HEK293T (cell line): ENCODE results near the gene ASPM.

Source experiments
- CTCF ChIA-PET: fragments of 350-600 bp; formaldehyde crosslinking; extraction: SDS; loops from one replicate; lab custom pipeline; 2021; ENCODE audit warnings: antibody characterized with exemption, inconsistent platforms; lab: Yijun Ruan, JAX
- POLR2A ChIA-PET: fragments of 350-600 bp; formaldehyde crosslinking; extraction: SDS; loops from one replicate; lab custom pipeline; 2020; ENCODE audit warnings: antibody characterized with exemption, inconsistent platforms; lab: Yijun Ruan, JAX
- DNase-seq: peaks from one replicate; pipeline ENCODE4 v3.0.0; 2012; ENCODE audit warnings: mixed read lengths; ENCODE audit errors: extremely low spot score
- ARNT ChIP-seq: fragments of 450-650 bp; IDR thresholded peaks from 2 replicates; pipeline ENCODE4 v1.6.1; 2017; ENCODE audit warnings: mild to moderate bottlenecking
- BHLHE40 ChIP-seq: fragments of 450-650 bp; IDR thresholded peaks from 2 replicates; pipeline ENCODE4 v1.6.1; 2016; ENCODE audit warnings: mild to moderate bottlenecking, moderate library complexity, borderline replicate concordance
- CTBP1 ChIP-seq: fragments of 450-650 bp; IDR thresholded peaks from 2 replicates; pipeline ENCODE4 v1.6.1; 2016; ENCODE audit warnings: borderline replicate concordance
- ELF4 ChIP-seq: fragments of 450-650 bp; IDR thresholded peaks from 2 replicates; pipeline ENCODE4 v1.6.1; 2017; ENCODE audit warnings: antibody characterized with exemption
- FOXA1 ChIP-seq: fragments of 450-650 bp; IDR thresholded peaks from 2 replicates; pipeline ENCODE4 v1.6.1; 2016; ENCODE audit warnings: mild to moderate bottlenecking
- FOXK2 ChIP-seq: fragments of 450-650 bp; IDR thresholded peaks from 2 replicates; pipeline ENCODE4 v1.6.1; 2016; ENCODE audit warnings: mild to moderate bottlenecking
- FOXM1 ChIP-seq: fragments of 450-650 bp; IDR thresholded peaks from 2 replicates; pipeline ENCODE4 v1.6.1; 2017; ENCODE audit warnings: mild to moderate bottlenecking, borderline replicate concordance
- HDGF ChIP-seq: fragments of 450-650 bp; IDR thresholded peaks from 2 replicates; pipeline ENCODE4 v1.6.1; 2017; ENCODE audit warnings: antibody characterized with exemption, borderline replicate concordance
- L3MBTL2 ChIP-seq: fragments of 450-650 bp; conservative IDR thresholded peaks from 2 replicates; pipeline ENCODE4 v1.6.1; 2016; ENCODE audit warnings: mild to moderate bottlenecking
- LEF1 ChIP-seq: fragments of 450-650 bp; IDR thresholded peaks from 2 replicates; pipeline ENCODE4 v1.6.1; 2017; ENCODE audit warnings: mild to moderate bottlenecking, borderline replicate concordance
- NFRKB ChIP-seq: fragments of 450-650 bp; IDR thresholded peaks from 2 replicates; pipeline ENCODE4 v1.6.1; 2016; ENCODE audit warnings: mild to moderate bottlenecking, moderate library complexity
- SP1 ChIP-seq: fragments of 450-650 bp; IDR thresholded peaks from 2 replicates; pipeline ENCODE4 v1.6.1; 2017
- SUZ12 ChIP-seq: fragments of 450-650 bp; IDR thresholded peaks from 2 replicates; pipeline ENCODE4 v1.6.1; 2016; ENCODE audit warnings: mild to moderate bottlenecking
- TARDBP ChIP-seq: fragments of 450-650 bp; IDR thresholded peaks from 2 replicates; pipeline ENCODE4 v1.6.1; 2016
- ZNF384 ChIP-seq: fragments of 450-650 bp; IDR thresholded peaks from 2 replicates; pipeline ENCODE4 v1.6.1; 2016
- TF ChIP-seq, protein P1 (sequence below): fragments of 450-650 bp; IDR thresholded peaks from 2 replicates; pipeline ENCODE4 v1.6.1; 2016

Gene ASPM

DNA sequence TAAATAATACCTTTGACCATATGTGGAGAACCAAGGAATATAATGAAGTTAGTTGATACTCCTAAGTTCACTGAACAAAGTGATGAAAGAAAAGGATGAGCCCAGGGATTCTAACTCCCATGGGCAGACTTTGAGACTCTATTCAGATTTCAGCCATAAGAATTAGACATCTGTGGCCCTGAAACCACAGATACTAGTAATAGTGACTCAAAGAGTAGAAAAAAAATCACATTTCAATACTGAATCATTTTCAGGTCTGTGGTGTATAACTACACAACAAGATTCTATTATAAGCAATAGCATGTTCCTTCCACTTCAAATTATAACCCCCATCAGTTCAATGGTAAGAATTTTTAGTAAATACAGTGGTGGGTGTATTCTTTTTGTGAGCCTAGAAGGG lies 63.0 kb downstream of the ASPM start:
- TF ChIP-seq L3MBTL2 (no peak), FOXM1 (no peak), NFRKB (no peak), ELF4 (no peak), ARNT (no peak), ZNF384 (no peak), SUZ12 (no peak), LEF1 (no peak), TARDBP (no peak), CTBP1 (no peak), FOXK2 (no peak), HDGF (no peak), SP1 (no peak), BHLHE40 (no peak), FOXA1 (no peak)
- TF ChIP-seq, protein P1, sequence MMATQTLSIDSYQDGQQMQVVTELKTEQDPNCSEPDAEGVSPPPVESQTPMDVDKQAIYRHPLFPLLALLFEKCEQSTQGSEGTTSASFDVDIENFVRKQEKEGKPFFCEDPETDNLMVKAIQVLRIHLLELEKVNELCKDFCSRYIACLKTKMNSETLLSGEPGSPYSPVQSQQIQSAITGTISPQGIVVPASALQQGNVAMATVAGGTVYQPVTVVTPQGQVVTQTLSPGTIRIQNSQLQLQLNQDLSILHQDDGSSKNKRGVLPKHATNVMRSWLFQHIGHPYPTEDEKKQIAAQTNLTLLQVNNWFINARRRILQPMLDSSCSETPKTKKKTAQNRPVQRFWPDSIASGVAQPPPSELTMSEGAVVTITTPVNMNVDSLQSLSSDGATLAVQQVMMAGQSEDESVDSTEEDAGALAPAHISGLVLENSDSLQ: no peak
- ChIA-PET POLR2A (no interaction called here), CTCF (no interaction called here)
- DNase-seq: no peak

DNA sequence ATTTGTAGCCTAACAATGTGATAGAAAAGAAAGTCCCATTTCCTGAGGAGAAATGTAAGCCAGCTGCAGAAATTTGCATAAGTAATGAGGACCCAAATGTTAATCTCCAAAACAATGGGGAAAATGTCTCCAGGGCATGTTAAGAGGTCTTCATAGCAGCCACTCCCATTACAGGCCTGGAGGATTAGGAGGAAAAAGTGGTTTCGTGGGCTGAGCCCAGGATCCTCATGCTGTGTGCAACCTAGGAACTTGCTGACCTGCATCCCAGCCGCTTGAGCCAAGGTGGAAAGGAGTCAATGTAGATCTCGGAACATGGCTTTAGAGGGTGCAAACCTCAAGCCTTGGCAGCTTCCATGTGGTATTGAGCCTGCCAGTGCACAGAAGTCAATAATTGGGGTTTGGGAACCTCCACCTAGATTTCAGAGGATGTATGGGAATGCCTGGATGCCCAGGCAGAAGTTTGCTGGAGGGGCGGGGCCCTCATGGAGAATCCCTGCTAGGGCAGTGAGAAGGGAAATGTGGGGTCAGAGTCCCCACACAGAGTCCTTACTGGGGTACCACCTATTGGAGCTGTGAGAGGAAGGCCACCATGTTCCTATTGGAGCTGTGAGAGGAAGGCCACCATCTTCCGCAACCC lies 65.2 kb downstream of the ASPM start:
- CTCF ChIA-PET: no interaction called here
- DNase-seq: no peak
- no peak for TF ChIP-seq ARNT
- POLR2A ChIA-PET: no interaction called here

DNA sequence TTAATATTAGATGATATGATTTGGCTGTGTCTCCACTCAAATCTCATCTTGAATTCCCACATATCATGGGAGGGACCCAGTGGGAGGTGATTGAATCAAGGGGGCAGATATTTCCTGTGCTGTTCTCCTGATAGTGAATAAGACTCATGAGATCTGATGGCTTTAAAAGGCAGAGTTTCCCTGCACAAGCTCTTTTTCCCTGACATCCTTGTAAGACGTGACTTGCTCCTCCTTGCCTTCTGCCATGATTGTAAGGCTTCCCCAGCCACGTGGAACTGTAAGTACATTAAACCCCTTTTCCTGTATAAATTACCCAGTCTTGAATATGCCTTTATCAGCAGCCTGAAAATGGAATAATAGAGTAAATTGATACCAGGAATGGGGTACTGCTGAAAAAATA lies 66.1 kb downstream of the ASPM start:
- CTCF ChIA-PET: interaction anchor here (0.6 kb wide), 1 partner anchor 1796 kb away, joined by 3 read pairs; no protein-coding TSS in a partner anchor
- POLR2A ChIA-PET: no interaction called here
- TF ChIP-seq, protein P1: no peak
- no peak for TF ChIP-seq FOXA1
- TF ChIP-seq SP1: no peak
- TF ChIP-seq L3MBTL2: no peak
- no peak for TF ChIP-seq ARNT
- TF ChIP-seq LEF1: no peak
- TF ChIP-seq TARDBP: no peak
- TF ChIP-seq CTBP1: no peak
- TF ChIP-seq FOXM1: no peak
- TF ChIP-seq ZNF384: no peak
- no peak for TF ChIP-seq SUZ12
- TF ChIP-seq HDGF: no peak
- no peak for TF ChIP-seq FOXK2
- TF ChIP-seq BHLHE40: no peak
- no peak for TF ChIP-seq ELF4
- no peak for TF ChIP-seq NFRKB
- DNase-seq: no peak

DNA sequence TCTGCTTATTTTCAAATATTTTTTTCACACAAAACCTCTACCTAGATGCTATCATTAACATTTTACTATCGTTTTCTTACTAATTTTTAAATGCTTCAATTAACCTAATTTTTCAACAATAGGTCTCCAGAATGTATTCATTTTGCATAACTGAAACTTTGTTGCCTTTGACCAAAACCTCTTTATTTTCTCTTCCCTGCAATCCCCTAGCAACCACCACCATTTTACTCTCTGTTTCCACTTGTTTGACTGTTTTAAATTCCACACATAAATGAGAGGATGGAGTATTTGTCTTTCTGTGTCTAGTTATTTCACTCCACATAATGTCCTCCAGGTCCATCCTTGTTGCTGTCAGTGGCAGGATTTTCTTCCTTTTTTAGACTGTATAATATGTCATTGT lies 69.9 kb downstream of the ASPM start:
- ChIA-PET CTCF (no interaction called here), POLR2A (no interaction called here)
- TF ChIP-seq BHLHE40 (no peak), FOXM1 (no peak), ELF4 (no peak), TARDBP (no peak), ZNF384 (no peak), L3MBTL2 (no peak), FOXA1 (no peak), ARNT (no peak), SUZ12 (no peak), HDGF (no peak), FOXK2 (no peak)
- TF ChIP-seq, protein P1: no peak
- DNase-seq: no peak

DNA sequence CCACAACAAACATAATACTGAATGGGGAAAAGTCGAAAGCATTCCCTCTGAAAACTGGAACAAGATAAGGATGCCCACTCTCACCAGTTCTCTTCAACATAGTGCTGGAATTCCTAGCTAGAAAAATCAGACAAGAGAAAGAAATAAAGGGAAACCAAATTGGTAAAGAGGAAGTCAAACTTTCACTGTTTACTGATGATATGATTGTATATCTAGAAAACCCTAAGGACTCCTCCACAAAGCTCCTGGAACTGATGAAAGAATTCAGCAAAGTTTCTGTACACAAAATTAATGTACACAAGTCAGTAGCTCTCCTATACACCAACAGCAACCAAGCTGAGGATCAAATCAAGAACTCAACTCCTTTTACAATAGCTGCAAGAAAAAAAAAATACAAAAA lies 72.5 kb downstream of the ASPM start:
- POLR2A ChIA-PET: no interaction called here
- CTCF ChIA-PET: no interaction called here
- no peak for TF ChIP-seq ZNF384
- no peak for TF ChIP-seq L3MBTL2
- no peak for DNase-seq

DNA sequence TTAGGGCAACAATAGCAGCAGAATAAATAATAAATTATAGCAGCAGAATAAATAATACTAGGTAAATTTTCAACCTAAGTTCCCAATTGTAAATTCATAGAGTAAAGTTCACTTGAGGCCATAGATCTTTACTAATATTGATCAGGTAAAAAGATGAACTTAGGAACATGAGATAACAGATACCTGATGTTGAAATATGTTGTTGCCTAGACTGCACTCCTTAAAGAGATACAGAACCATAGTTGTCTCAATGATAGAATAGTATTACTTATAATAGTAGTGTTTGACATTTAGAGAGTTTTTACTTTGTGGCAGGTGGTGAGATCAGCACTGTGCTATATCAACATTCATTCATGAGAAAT lies 79.0 kb downstream of the ASPM start:
- no peak for DNase-seq
- POLR2A ChIA-PET: no interaction called here
- TF ChIP-seq BHLHE40: no peak
- no peak for TF ChIP-seq CTBP1
- TF ChIP-seq FOXK2: no peak
- TF ChIP-seq TARDBP: no peak
- no peak for TF ChIP-seq ZNF384
- TF ChIP-seq ARNT: no peak
- no peak for TF ChIP-seq SP1
- no peak for TF ChIP-seq SUZ12
- no peak for TF ChIP-seq FOXM1
- CTCF ChIA-PET: no interaction called here

DNA sequence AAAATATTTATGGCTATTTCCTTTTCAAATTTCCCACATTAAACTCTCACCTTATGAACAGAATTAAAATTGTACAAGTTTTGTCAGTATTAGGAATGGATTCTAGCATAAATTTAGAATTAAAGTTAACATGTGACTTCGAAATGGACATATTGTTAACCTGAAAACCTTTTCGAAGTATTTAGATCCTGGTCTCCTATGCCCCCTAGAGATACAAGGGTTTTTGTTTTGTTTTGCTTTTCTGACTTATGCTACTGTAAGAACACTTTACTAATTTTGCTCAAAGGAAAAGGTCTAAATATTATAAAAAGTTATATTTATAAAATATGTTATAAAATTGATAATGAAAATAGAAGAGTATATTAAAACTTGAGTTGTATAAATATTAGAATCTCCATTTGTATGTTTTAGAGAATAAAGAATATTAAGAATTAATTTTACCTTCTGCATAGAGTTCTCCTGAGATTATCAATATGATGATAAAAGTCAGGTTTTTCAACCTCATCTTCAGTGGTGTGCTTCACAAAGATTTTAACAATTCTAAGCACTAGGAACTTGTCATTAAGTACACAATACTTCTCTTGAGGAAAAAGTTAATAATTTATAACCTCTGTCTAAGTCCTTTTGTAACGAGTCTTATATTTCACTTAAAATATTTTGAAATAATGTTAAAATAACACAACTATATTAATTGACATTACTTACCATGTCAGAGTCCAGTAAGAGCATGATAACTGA lies 79.6 kb downstream of the ASPM start, which contains the start of gene F13B:
Gene F13B (minus strand): TSS at position 542 of the 738 bp plus-strand sequence. CDS start 37 bp downstream, at position 505.
- ChIA-PET POLR2A (interaction anchor here (0.7 kb wide), 1 partner anchor 69 kb away, joined by 3 read pairs; no protein-coding TSS in a partner anchor), CTCF (no interaction called here)
- no peak for DNase-seq
- TF ChIP-seq L3MBTL2: no peak
- TF ChIP-seq, protein P1: no peak
- no peak for TF ChIP-seq ARNT
- no peak for TF ChIP-seq CTBP1
- no peak for TF ChIP-seq ELF4
- no peak for TF ChIP-seq NFRKB
- TF ChIP-seq TARDBP: no peak
